DMS 273 (cell line): ENCODE results near the gene ANKRD22.

Experiments used
- DNase-seq: peaks from one replicate; lab custom pipeline; 2025; ENCODE audit not compliant: unreplicated experiment; lab: John Stamatoyannopoulos, UW

ANKRD22 gene

GRCh38 chr10:88879534-88880281 is 28.1 kb upstream of the ANKRD22 start, which contains the start of gene STAMBPL1:
Gene STAMBPL1 (plus strand): TSS chr10:88880245. CDS start chr10:88901709, 21,464 bp downstream.
- DNase-seq, result peak; percentile 88

GRCh38 chr10:88877298-88877697 is 25.7 kb upstream of the ANKRD22 start:
- DNase-seq, result no peak

- DNase-seq, result no peak
Measured at GRCh38 chr10:88875081-88875480, 23.4 kb upstream of the ANKRD22 start.

GRCh38 chr10:88874281-88874680 is 22.6 kb upstream of the ANKRD22 start:
- DNase-seq, result no peak

- no peak for DNase-seq
Measured at GRCh38 chr10:88873757-88874156, 22.1 kb upstream of the ANKRD22 start.

- no peak for DNase-seq
Measured at GRCh38 chr10:88870089-88870488, 18.4 kb upstream of the ANKRD22 start.

GRCh38 chr10:88866454-88866853 is 14.8 kb upstream of the ANKRD22 start:
- DNase-seq, result no peak

GRCh38 chr10:88865281-88865876 is 13.7 kb upstream of the ANKRD22 start:
- peak; percentile 54 for DNase-seq

- no peak for DNase-seq
Measured at GRCh38 chr10:88861036-88861435, 9.4 kb upstream of the ANKRD22 start.

GRCh38 chr10:88858491-88858890 is 6.8 kb upstream of the ANKRD22 start:
- DNase-seq, result no peak

- no peak for DNase-seq
Measured at GRCh38 chr10:88857831-88858230, 6.2 kb upstream of the ANKRD22 start.

- no peak for DNase-seq
Measured at GRCh38 chr10:88854684-88855083, 3.0 kb upstream of the ANKRD22 start.

GRCh38 chr10:88853155-88853881 is 1.7 kb upstream of the ANKRD22 start:
- peak; percentile 28 for DNase-seq

- DNase-seq, result no peak
Measured at GRCh38 chr10:88852327-88852726, 683 bp upstream of the ANKRD22 start.

GRCh38 chr10:88850712-88851111 is 932 bp downstream of the ANKRD22 start:
- DNase-seq, result no peak

GRCh38 chr10:88849234-88849633 is 2.4 kb downstream of the ANKRD22 start:
- DNase-seq, result no peak

GRCh38 chr10:88848499-88848898 is 3.1 kb downstream of the ANKRD22 start:
- DNase-seq, result no peak

- DNase-seq, result no peak
Measured at GRCh38 chr10:88843171-88843570, 8.5 kb downstream of the ANKRD22 start.

GRCh38 chr10:88841316-88842111 is 10.1 kb downstream of the ANKRD22 start:
- DNase-seq, result no peak

GRCh38 chr10:88840881-88841280 is 10.8 kb downstream of the ANKRD22 start:
- DNase-seq, result no peak

GRCh38 chr10:88840104-88840503 is 11.5 kb downstream of the ANKRD22 start:
- DNase-seq, result no peak
